Measurements from ENCODE around the gene STX7.

DNA sequence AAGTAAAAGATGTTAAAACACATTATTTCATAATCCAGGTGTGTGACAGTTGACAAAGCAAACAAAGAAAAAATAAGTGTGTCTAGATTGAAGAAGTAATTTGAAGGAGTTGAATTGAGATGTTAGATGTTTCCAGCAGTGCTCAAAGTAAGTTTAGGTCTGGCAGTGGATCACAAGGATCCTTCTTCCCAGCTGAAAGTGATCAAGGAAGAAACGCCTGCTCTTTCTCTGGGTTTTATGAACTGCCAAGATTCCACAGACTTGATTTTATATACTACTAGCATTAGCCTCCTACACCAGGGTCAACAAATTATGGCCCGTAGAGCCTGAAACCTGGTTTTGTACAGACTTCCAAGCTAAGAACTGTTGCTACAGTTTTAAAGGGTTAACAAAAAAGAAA is 30.3 kb downstream of the STX7 start:
- TF ChIP-seq, protein P1, sequence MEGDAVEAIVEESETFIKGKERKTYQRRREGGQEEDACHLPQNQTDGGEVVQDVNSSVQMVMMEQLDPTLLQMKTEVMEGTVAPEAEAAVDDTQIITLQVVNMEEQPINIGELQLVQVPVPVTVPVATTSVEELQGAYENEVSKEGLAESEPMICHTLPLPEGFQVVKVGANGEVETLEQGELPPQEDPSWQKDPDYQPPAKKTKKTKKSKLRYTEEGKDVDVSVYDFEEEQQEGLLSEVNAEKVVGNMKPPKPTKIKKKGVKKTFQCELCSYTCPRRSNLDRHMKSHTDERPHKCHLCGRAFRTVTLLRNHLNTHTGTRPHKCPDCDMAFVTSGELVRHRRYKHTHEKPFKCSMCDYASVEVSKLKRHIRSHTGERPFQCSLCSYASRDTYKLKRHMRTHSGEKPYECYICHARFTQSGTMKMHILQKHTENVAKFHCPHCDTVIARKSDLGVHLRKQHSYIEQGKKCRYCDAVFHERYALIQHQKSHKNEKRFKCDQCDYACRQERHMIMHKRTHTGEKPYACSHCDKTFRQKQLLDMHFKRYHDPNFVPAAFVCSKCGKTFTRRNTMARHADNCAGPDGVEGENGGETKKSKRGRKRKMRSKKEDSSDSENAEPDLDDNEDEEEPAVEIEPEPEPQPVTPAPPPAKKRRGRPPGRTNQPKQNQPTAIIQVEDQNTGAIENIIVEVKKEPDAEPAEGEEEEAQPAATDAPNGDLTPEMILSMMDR (IDR thresholded peaks at IDR 0.05), result no peak
- TF ChIP-seq EP300 (IDR thresholded peaks at IDR 0.05) (no peak), POLR2A (IDR thresholded peaks at IDR 0.05) (no peak)
